ENCODE measurements around the gene TIMM21. TPM values are rescaled to one million over a fixed set of nuclear protein-coding genes. Genes with fewer than 3 reads are reported as not detected.

The TIMM21 gene
- total RNA-seq, 2 experiments from 2014 or later = 10.7 to 11.8 TPM

DNA sequence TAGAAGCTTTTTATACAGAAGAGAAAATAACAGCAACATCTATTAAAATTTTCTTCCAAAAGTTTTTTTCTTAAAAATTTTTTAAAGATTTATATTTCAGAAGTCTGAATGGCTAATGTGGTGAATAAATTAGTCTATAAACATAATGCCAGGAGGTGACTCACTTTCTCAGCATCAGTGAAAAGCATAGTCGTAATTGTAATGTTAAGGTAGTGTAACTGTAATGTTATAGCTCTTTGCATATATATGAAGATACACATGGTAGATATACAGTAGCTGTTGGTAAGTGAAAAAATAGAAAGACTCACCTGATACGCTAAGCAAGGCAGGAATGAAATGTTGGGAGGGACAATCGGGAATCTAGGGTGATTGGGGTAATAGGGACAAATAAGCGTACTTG, 5.5 kb downstream of the TIMM21 start:
- Histone ChIP-seq H3K4me1 (ENCODE audit: insufficient read depth, low read length) (peaks cover 13% of the 10 kb centered on the region), H3K27me3 (ENCODE audit: control insufficient read depth in 1 of 2, insufficient read depth in 2 of 2, low read length in 2 of 2) (no peaks in the 10 kb centered on the region), H3K27ac (ENCODE audit: low read depth in 1 of 2, low read length in 2 of 2) (no peak overlapping the region), H3K9me3 (ENCODE audit: control insufficient read depth in 1 of 2, insufficient read depth in 1 of 2, low read length in 2 of 2) (no peaks in the 10 kb centered on the region), H3K4me3 (ENCODE audit: low read length) (no peak overlapping the region), H3K36me3 (ENCODE audit: insufficient read depth, low read length) (peaks cover 54% of the 10 kb centered on the region)
- H3K4me3 Mint-ChIP-seq = no peak overlapping the region
- H3K9me3 Mint-ChIP-seq = no peaks in the 10 kb centered on the region
- DNase-seq (no peak), ATAC-seq (ENCODE audit: poor library complexity) (no peak)
- intact Hi-C loops (cut with DNase I, micrococcal nuclease) = loop anchor here in 1 of 2 experiments (5.0 kb wide), 2 partner anchors 139 to 444 kb away; partner anchors contain the start of genes CYB5A and ZNF407
- ChIA-PET POLR2A (no interaction called here), CTCF (no interaction called here)
- H3K36me3 Mint-ChIP-seq (ENCODE audit: low read depth) = peaks cover 76% of the 10 kb centered on the region
- TF ChIP-seq, protein P1, sequence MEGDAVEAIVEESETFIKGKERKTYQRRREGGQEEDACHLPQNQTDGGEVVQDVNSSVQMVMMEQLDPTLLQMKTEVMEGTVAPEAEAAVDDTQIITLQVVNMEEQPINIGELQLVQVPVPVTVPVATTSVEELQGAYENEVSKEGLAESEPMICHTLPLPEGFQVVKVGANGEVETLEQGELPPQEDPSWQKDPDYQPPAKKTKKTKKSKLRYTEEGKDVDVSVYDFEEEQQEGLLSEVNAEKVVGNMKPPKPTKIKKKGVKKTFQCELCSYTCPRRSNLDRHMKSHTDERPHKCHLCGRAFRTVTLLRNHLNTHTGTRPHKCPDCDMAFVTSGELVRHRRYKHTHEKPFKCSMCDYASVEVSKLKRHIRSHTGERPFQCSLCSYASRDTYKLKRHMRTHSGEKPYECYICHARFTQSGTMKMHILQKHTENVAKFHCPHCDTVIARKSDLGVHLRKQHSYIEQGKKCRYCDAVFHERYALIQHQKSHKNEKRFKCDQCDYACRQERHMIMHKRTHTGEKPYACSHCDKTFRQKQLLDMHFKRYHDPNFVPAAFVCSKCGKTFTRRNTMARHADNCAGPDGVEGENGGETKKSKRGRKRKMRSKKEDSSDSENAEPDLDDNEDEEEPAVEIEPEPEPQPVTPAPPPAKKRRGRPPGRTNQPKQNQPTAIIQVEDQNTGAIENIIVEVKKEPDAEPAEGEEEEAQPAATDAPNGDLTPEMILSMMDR (IDR thresholded peaks at IDR 0.05) = no peak
- H3K27me3 Mint-ChIP-seq = no peaks in the 10 kb centered on the region
- no peak overlapping the region for H3K27ac Mint-ChIP-seq
- peaks cover 40% of the 10 kb centered on the region for H3K4me1 Mint-ChIP-seq (ENCODE audit: low read depth)

DNA sequence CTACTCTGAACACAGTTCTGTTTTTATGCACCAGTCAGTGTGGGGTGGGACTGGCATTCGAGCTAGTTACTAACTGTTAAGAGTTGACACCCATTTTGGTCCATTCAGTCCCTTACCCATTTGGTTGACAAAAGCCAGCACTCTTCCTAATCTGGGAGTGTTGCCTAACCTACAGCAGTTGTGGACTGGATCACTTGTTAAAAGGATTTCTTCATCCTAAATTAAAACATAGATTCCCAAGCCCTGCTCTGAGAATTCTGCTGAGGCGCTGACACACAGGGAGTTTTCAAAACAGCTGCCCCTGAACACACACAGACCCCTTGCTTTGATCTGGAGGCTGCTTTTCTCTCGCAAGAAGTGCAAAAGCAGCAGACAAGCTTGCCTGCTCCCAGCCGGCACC, 6.4 kb downstream of the TIMM21 start:
- CTCF ChIA-PET = no interaction called here
- DNase-seq (no peak), ATAC-seq (ENCODE audit: poor library complexity) (no peak)
- POLR2A ChIA-PET = no interaction called here
- H3K9me3 ChIP-seq (ENCODE audit: control insufficient read depth in 1 of 2, insufficient read depth in 1 of 2, low read length in 2 of 2) = no peaks in the 10 kb centered on the region
- Mint-ChIP-seq H3K4me1 (ENCODE audit: low read depth) (peaks cover 31% of the 10 kb centered on the region), H3K36me3 (ENCODE audit: low read depth) (peaks cover 79% of the 10 kb centered on the region), H3K4me3 (no peak overlapping the region), H3K9me3 (no peaks in the 10 kb centered on the region), H3K27ac (no peak overlapping the region), H3K27me3 (no peaks in the 10 kb centered on the region)
- no peak overlapping the region for H3K27ac ChIP-seq (ENCODE audit: low read depth in 1 of 2, low read length in 2 of 2)
- TF ChIP-seq, protein P1 (IDR thresholded peaks at IDR 0.05) = no peak
- H3K36me3 ChIP-seq (ENCODE audit: insufficient read depth, low read length) = peaks cover 64% of the 10 kb centered on the region
- H3K27me3 ChIP-seq (ENCODE audit: control insufficient read depth in 1 of 2, insufficient read depth in 2 of 2, low read length in 2 of 2) = no peaks in the 10 kb centered on the region
- intact Hi-C loops (cut with DNase I, micrococcal nuclease) = loop anchor here in 1 of 2 experiments (5.0 kb wide), 2 partner anchors 138 to 443 kb away; partner anchors contain the start of genes CYB5A and ZNF407
- H3K4me1 ChIP-seq (ENCODE audit: insufficient read depth, low read length) = peaks cover 8% of the 10 kb centered on the region
- no peak overlapping the region for H3K4me3 ChIP-seq (ENCODE audit: low read length)

DNA sequence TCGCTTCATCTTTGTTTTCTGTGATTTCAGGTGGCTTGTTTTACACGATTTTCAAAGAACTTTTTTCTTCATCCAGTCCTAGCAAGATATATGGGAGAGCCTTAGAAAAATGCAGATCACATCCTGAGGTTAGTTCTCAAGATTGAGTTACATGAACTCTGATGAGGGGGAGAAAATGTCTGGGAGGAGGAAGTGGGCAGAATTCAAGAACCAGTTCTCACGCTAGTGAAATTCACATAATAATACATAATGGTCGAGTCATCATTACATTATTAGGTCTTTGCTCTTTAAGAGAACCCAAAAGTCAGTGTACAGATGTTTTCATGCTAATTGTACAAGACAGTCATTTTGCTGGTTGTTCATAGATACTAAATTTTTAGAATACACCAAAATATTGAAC, 7.0 kb downstream of the TIMM21 start:
- CTCF ChIA-PET = no interaction called here

More for the DNA sequence above, 7.0 kb downstream of the TIMM21 start:
- Histone ChIP-seq H3K4me1 (ENCODE audit: insufficient read depth, low read length) (peaks cover 4% of the 10 kb centered on the region), H3K27ac (ENCODE audit: low read depth in 1 of 2, low read length in 2 of 2) (no peak overlapping the region), H3K9me3 (ENCODE audit: control insufficient read depth in 1 of 2, insufficient read depth in 1 of 2, low read length in 2 of 2) (no peaks in the 10 kb centered on the region), H3K36me3 (ENCODE audit: insufficient read depth, low read length) (peaks cover 65% of the 10 kb centered on the region), H3K27me3 (ENCODE audit: control insufficient read depth in 1 of 2, insufficient read depth in 2 of 2, low read length in 2 of 2) (no peaks in the 10 kb centered on the region), H3K4me3 (ENCODE audit: low read length) (no peak overlapping the region)
- Mint-ChIP-seq H3K27ac (no peak overlapping the region), H3K9me3 (no peaks in the 10 kb centered on the region), H3K4me1 (ENCODE audit: low read depth) (peaks cover 26% of the 10 kb centered on the region), H3K27me3 (no peaks in the 10 kb centered on the region), H3K4me3 (no peak overlapping the region), H3K36me3 (ENCODE audit: low read depth) (peaks cover 82% of the 10 kb centered on the region)
- ATAC-seq (ENCODE audit: poor library complexity) = no peak
- POLR2A ChIA-PET = no interaction called here
- intact Hi-C loops (cut with DNase I, micrococcal nuclease) = no loop called here
- TF ChIP-seq, protein P1 (IDR thresholded peaks at IDR 0.05) = no peak
- no peak for DNase-seq
